K562 (cell line): Measurements from ENCODE around the gene F12. TPM values are rescaled to one million over a fixed set of nuclear protein-coding genes. Genes with fewer than 3 reads are reported as not detected.
A peak's percentile ranks its signal among the peaks of the same experiment; 100 is the strongest.

Source experiments
- ARHGAP35 ChIP-seq: fragments of 450-650 bp; IDR thresholded peaks from 2 replicates; pipeline ENCODE4 v1.6.1; 2018; ENCODE audit not compliant: partially characterized antibody
- BCOR ChIP-seq: fragments of 450-650 bp; IDR thresholded peaks from 2 replicates; pipeline ENCODE4 v1.6.1; 2016
- CHD2 ChIP-seq: IDR thresholded peaks from 2 replicates; pipeline ENCODE4 v1.6.1; 2011; ENCODE audit warnings: low read depth, low read length
- FUS ChIP-seq: fragments of 200-400 bp; formaldehyde crosslinking; optimal IDR thresholded peaks from 2 replicates; pipeline ENCODE3; 2017; ENCODE audit warnings: low read depth, low read length
- LEF1 ChIP-seq: fragments of 450-650 bp; IDR thresholded peaks from 2 replicates; pipeline ENCODE4 v1.6.1; 2016; ENCODE audit warnings: mild to moderate bottlenecking
- MCM3 ChIP-seq: fragments of 450-650 bp; IDR thresholded peaks from 2 replicates; pipeline ENCODE4 v1.6.1; 2016
- MTA1 ChIP-seq: fragments of 450-650 bp; IDR thresholded peaks from 2 replicates; pipeline ENCODE4 v1.6.1; 2017; ENCODE audit warnings: borderline replicate concordance
- NBN ChIP-seq: fragments of 450-650 bp; IDR thresholded peaks from 2 replicates; pipeline ENCODE4 v1.6.1; 2016; ENCODE audit warnings: low read depth, mild to moderate bottlenecking
- PML ChIP-seq: IDR thresholded peaks from 2 replicates; pipeline ENCODE4 v1.6.1; 2012; ENCODE audit warnings: low read length, inconsistent platforms
- POLR3G ChIP-seq: IDR thresholded peaks from 2 replicates; pipeline ENCODE4 v1.6.1; 2011; ENCODE audit not compliant: insufficient read length, insufficient replicate concordance; ENCODE audit errors: extremely low read depth
- SAFB ChIP-seq: fragments of 200-400 bp; formaldehyde crosslinking; IDR thresholded peaks from 2 replicates; pipeline ENCODE4 v1.6.1; 2017; ENCODE audit warnings: low read depth, low read length, borderline replicate concordance
- YY1 ChIP-seq, 3 experiments: IDR thresholded peaks; 2 replicates each; pipeline ENCODE4 v1.6.1; 2011; ENCODE audit warnings: low read length in 2 of 3, mild to moderate bottlenecking in 2 of 3, moderate library complexity in 2 of 3, borderline replicate concordance in 1 of 3, control low read depth in 1 of 3, low read depth in 1 of 3; ENCODE audit not compliant: insufficient read depth in 3 of 3, insufficient replicate concordance in 2 of 3, control insufficient read depth in 1 of 3, insufficient read length in 1 of 3; ENCODE audit errors: extremely low read depth in 1 of 3
- ZNF589 ChIP-seq: fragments of 200-800 bp; sonication (Bioruptor generic); IDR thresholded peaks from 2 replicates; pipeline ENCODE4 v1.6.1; 2016; ENCODE audit warnings: low read depth, missing genetic modification characterization, missing compliant biosample characterization
- ZNF696 ChIP-seq: fragments of 250-450 bp; sonication (Bioruptor Pico); conservative IDR thresholded peaks from 2 replicates; pipeline ENCODE4 v1.4.0; 2020; ENCODE audit warnings: mild to moderate bottlenecking, moderate library complexity
- ZNF75A ChIP-seq: fragments of 450-650 bp; formaldehyde crosslinking; IDR thresholded peaks from 2 replicates; pipeline ENCODE4 v1.4.0; 2020; ENCODE audit warnings: mild to moderate bottlenecking
- ZNF766 ChIP-seq: fragments of 200-800 bp; sonication (Bioruptor generic); conservative IDR thresholded peaks from 2 replicates; pipeline ENCODE4 v1.6.1; 2016; ENCODE audit warnings: missing genetic modification characterization, missing compliant biosample characterization
- ZNF77 ChIP-seq: fragments of 250-450 bp; sonication (Bioruptor Pico); IDR thresholded peaks from 2 replicates; pipeline ENCODE4 v1.5.0; 2020
- polyA plus RNA-seq, 8 experiments: library from polyadenylated mRNA; depleted of rRNA in 4 of 8; stranded (reverse) in 5 of 8; unstranded in 3 of 8; fragments of >200 nt; fragmentation: Nextera tagmentation in 2 of 8; fragmentation: Illumina TruSeq in 1 of 8; extraction: Ambion mirVana in 2 of 8; extraction: Trizol in 1 of 8; gene quantifications; 2 replicates each; pipeline versions ENCODE4 v1.2.1 to v1.2.3, GENCODE V29; 2011 to 2014; ENCODE audit warnings: inconsistent platforms in 1 of 8, missing spikeins in 1 of 8
- total RNA-seq, 7 experiments: library from RNA; depleted of rRNA in 6 of 7; stranded (reverse); fragments of >200 nt in 6 of 7; fragmentation: Illumina TruSeq in 2 of 7; extraction: Trizol in 2 of 7; gene quantifications; 2 replicates each; pipeline versions ENCODE4 v1.2.1 to v1.2.3, GENCODE V29; 2011 to 2021; ENCODE audit warnings: low replicate concordance in 1 of 7
- TF ChIP-seq, protein P1 (sequence below): sonication (generic); formaldehyde crosslinking; IDR thresholded peaks from 2 replicates; pipeline ENCODE4 v1.8.0; 2022; ENCODE audit warnings: mild to moderate bottlenecking, missing genetic modification reagents
- TF ChIP-seq, protein P2 (sequence below): sonication (generic); formaldehyde crosslinking; IDR thresholded peaks from 2 replicates; pipeline ENCODE4 v1.8.0; 2022; ENCODE audit warnings: mild to moderate bottlenecking, missing genetic modification reagents, borderline replicate concordance
- TF ChIP-seq, protein P3 (sequence below): IDR thresholded peaks from 2 replicates; pipeline ENCODE4 v1.6.1; 2012; ENCODE audit warnings: low read depth, low read length, improper control_type of control experiment, borderline replicate concordance
- TF ChIP-seq, protein P4 (sequence below), 2 experiments: fragments of 450-650 bp; IDR thresholded peaks; 2 replicates each; pipeline ENCODE4 v1.6.1; 2018; ENCODE audit warnings: mild to moderate bottlenecking in 2 of 2, low read depth in 1 of 2; ENCODE audit not compliant: partially characterized antibody in 2 of 2

The F12 gene
- total and polyA plus RNA-seq, 9 of the 15 experiments (the other 6 are each of a cell fraction or from before 2014, with no cell fraction given): 0.59 to 18.3 (median 3.6) TPM

DNA sequence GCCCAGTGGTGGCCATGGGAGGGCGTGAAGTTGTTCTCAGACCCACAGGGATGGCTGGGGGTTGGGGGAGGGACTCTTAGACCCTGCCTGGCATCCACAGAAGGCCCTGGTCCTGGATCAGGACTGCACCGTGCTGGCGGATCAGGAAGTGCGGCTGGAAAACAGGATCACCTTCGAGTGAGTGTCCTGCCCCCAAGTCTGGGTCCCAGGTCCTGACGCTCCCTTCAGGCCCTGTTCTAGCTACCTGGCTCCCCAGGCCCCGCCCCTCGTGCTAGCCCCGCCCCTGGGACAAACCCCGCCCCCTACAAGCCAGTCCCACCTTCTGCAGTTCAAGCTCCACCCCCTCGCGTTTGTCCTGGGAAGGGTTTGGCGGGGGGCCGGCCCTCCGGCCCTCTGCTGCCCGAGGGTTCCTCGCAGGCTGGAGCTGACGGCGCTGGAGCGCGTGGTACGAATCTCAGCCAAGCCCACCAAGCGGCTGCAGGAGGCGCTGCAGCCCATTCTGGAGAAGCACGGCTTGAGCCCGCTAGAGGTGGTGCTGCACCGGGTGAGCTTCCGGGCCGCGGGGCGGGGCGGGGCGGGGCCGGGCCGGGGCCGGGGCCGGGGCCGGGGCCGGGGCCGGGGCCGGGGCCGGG is 38.8 kb downstream of the F12 start (continued):
- TF ChIP-seq, protein P1, sequence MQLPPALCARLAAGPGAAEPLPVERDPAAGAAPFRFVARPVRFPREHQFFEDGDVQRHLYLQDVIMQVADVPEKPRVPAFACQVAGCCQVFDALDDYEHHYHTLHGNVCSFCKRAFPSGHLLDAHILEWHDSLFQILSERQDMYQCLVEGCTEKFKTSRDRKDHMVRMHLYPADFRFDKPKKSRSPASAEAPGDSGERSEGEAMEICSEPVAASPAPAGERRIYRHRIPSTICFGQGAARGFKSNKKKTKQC (CRISPR knock-in tag): no peak
- TF ChIP-seq CHD2 (no peak), ZNF77 (no peak), ARHGAP35 (no peak), FUS (no peak), SAFB (no peak), MCM3 (no peak), ZNF696 (no peak), ZNF75A (no peak), LEF1 (no peak), POLR3G (no peak), PML (no peak), BCOR (no peak), ZNF766 (no peak), MTA1 (no peak), YY1 (IDR thresholded peaks at IDR 0.05; ENCODE audit: borderline replicate concordance in 1 of 3, control insufficient read depth in 1 of 3, extremely low read depth in 1 of 3, insufficient read depth in 3 of 3, insufficient read length in 1 of 3, insufficient replicate concordance in 2 of 3, low read depth in 1 of 3, low read length in 2 of 3) (peak in 2 of 3 experiments; percentile 28 to 48), ZNF589 (CRISPR knock-in tag) (no peak), NBN (peak; percentile 28; the same call in 1 of the 2 replicates)
- TF ChIP-seq, protein P2, sequence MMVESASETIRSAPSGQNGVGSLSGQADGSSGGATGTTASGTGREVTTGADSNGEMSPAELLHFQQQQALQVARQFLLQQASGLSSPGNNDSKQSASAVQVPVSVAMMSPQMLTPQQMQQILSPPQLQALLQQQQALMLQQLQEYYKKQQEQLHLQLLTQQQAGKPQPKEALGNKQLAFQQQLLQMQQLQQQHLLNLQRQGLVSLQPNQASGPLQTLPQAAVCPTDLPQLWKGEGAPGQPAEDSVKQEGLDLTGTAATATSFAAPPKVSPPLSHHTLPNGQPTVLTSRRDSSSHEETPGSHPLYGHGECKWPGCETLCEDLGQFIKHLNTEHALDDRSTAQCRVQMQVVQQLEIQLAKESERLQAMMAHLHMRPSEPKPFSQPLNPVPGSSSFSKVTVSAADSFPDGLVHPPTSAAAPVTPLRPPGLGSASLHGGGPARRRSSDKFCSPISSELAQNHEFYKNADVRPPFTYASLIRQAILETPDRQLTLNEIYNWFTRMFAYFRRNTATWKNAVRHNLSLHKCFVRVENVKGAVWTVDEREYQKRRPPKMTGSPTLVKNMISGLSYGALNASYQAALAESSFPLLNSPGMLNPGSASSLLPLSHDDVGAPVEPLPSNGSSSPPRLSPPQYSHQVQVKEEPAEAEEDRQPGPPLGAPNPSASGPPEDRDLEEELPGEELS: no peak
- TF ChIP-seq, protein P3, sequence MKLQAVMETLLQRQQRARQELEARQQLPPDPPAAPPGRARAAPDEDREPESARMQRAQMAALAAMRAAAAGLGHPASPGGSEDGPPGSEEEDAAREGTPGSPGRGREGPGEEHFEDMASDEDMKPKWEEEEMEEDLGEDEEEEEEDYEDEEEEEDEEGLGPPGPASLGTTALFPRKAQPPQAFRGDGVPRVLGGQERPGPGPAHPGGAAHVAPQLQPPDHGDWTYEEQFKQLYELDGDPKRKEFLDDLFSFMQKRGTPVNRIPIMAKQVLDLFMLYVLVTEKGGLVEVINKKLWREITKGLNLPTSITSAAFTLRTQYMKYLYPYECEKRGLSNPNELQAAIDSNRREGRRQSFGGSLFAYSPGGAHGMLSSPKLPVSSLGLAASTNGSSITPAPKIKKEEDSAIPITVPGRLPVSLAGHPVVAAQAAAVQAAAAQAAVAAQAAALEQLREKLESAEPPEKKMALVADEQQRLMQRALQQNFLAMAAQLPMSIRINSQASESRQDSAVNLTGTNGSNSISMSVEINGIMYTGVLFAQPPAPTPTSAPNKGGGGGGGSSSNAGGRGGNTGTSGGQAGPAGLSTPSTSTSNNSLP: no peak
- TF ChIP-seq, protein P4, sequence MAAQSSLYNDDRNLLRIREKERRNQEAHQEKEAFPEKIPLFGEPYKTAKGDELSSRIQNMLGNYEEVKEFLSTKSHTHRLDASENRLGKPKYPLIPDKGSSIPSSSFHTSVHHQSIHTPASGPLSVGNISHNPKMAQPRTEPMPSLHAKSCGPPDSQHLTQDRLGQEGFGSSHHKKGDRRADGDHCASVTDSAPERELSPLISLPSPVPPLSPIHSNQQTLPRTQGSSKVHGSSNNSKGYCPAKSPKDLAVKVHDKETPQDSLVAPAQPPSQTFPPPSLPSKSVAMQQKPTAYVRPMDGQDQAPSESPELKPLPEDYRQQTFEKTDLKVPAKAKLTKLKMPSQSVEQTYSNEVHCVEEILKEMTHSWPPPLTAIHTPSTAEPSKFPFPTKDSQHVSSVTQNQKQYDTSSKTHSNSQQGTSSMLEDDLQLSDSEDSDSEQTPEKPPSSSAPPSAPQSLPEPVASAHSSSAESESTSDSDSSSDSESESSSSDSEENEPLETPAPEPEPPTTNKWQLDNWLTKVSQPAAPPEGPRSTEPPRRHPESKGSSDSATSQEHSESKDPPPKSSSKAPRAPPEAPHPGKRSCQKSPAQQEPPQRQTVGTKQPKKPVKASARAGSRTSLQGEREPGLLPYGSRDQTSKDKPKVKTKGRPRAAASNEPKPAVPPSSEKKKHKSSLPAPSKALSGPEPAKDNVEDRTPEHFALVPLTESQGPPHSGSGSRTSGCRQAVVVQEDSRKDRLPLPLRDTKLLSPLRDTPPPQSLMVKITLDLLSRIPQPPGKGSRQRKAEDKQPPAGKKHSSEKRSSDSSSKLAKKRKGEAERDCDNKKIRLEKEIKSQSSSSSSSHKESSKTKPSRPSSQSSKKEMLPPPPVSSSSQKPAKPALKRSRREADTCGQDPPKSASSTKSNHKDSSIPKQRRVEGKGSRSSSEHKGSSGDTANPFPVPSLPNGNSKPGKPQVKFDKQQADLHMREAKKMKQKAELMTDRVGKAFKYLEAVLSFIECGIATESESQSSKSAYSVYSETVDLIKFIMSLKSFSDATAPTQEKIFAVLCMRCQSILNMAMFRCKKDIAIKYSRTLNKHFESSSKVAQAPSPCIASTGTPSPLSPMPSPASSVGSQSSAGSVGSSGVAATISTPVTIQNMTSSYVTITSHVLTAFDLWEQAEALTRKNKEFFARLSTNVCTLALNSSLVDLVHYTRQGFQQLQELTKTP (IDR thresholded peaks at IDR 0.05; ENCODE audit: low read depth in 1 of 2, partially characterized antibody in 2 of 2): no peak
